K562 (cell line): ENCODE results near the gene LIMK1. TPM values are rescaled to one million over a fixed set of nuclear protein-coding genes. Genes with fewer than 3 reads are reported as not detected.

Source experiments
- ATAC-seq: fragments of 200-7000 bp; cut with Tn5 transposase; 3 replicates; pipeline ENCODE4 v1.9.1; 2020; ENCODE audit warnings: moderate library complexity
- BruUV-seq: library from RNA; stranded (reverse); fragments of 400-500 nt; replicated peaks from 2 replicates; lab custom pipeline; 2021; lab: Mats Ljungman, UMichigan
- CTCF ChIA-PET: fragments of 300-600 bp; formaldehyde crosslinking; extraction: SDS; loops from one replicate; lab custom pipeline; 2021; ENCODE audit warnings: low intra/inter-chr PET ratio; lab: Yijun Ruan, JAX
- POLR2A ChIA-PET: fragments of 300-600, 350-650 bp; sonication (Branson Sonifier 250); formaldehyde crosslinking; extraction: SDS; loops from one replicate; lab custom pipeline; 2021; ENCODE audit warnings: antibody characterized with exemption, inconsistent platforms; lab: Yijun Ruan, JAX
- DNase-seq, 4 experiments: peaks; one replicate each; pipeline versions ENCODE4 v3.0.0 to v3.0.0-alpha.2; 2011 to 2018; ENCODE audit warnings: low spot score in 3 of 4, mixed read lengths in 3 of 4; ENCODE audit errors: extremely low read depth in 1 of 4
- FAIRE-seq: peaks from 2 replicates; lab custom pipeline; 2011; peaks lifted over from hg19 to GRCh38; lab: Jason Lieb, UNC
- H2AFZ ChIP-seq: 2 replicates; pipeline ENCODE4 v1.6.0; 2011; ENCODE audit warnings: low read depth, low read length, control low read depth, inconsistent platforms
- H3K27ac ChIP-seq: fragments of 200-600 bp; 3 replicates; pipeline ENCODE4 v1.8.0; 2011; ENCODE audit warnings: low read depth, mild to moderate bottlenecking, control low read depth, inconsistent platforms, low read length, moderate library complexity, mixed read lengths; ENCODE audit errors: extremely low read depth
- H3K27me3 ChIP-seq, 2 experiments: fragments of 300-600 bp in 1 of 2; 2 replicates in 1 of 2; 3 replicates in 1 of 2; pipeline versions ENCODE4 v1.6.0 to v1.8.0; 2011; ENCODE audit warnings: inconsistent platforms in 2 of 2, low read length in 2 of 2, mild to moderate bottlenecking in 1 of 2, mixed read lengths in 1 of 2, moderate library complexity in 1 of 2; ENCODE audit not compliant: control insufficient read depth in 2 of 2, insufficient read depth in 2 of 2
- H3K36me3 ChIP-seq: fragments of 300-600 bp; 3 replicates; pipeline ENCODE4 v1.8.0; 2011; ENCODE audit warnings: mild to moderate bottlenecking, low read length, inconsistent platforms; ENCODE audit not compliant: control insufficient read depth, insufficient read depth
- H3K4me1 ChIP-seq, 2 experiments: fragments of 200-600 bp in 1 of 2; replicated peaks in 1 of 2; 2 replicates in 1 of 2; 3 replicates in 1 of 2; pipeline versions ENCODE4 v1.5.1 to v1.8.0; 2011; ENCODE audit warnings: inconsistent platforms in 2 of 2, low read length in 2 of 2, mild to moderate bottlenecking in 1 of 2, mixed read lengths in 1 of 2, moderate library complexity in 1 of 2; ENCODE audit not compliant: control insufficient read depth in 2 of 2, insufficient read depth in 2 of 2
- H3K4me2 ChIP-seq: 2 replicates; pipeline ENCODE4 v1.6.1; 2011; ENCODE audit warnings: low read length, control low read depth, inconsistent platforms, mixed read lengths; ENCODE audit not compliant: insufficient read depth
- H3K4me3 ChIP-seq: fragments of 200-600 bp; sonication (generic), shearing (Covaris generic); 2 replicates; pipeline ENCODE4 v1.5.1; 2016; ENCODE audit warnings: control low read depth, inconsistent platforms
- H3K79me2 ChIP-seq: fragments of 200-600 bp; 3 replicates; pipeline ENCODE4 v1.8.0; 2011; ENCODE audit warnings: low read length, inconsistent platforms; ENCODE audit not compliant: control insufficient read depth, insufficient read depth
- H3K9ac ChIP-seq, 2 experiments: 2 replicates each; pipeline versions ENCODE4 v1.6.0 to v1.6.1; 2011; ENCODE audit warnings: low read depth in 2 of 2, low read length in 2 of 2, control low read depth in 1 of 2, inconsistent platforms in 1 of 2, mild to moderate bottlenecking in 1 of 2, mixed read lengths in 1 of 2; ENCODE audit not compliant: insufficient read depth in 1 of 2
- H3K9me1 ChIP-seq: one replicate; pipeline ENCODE4 v1.6.0; 2011; ENCODE audit warnings: inconsistent platforms, mild to moderate bottlenecking, low read length, moderate library complexity; ENCODE audit not compliant: control insufficient read depth, insufficient read depth
- H3K9me3 ChIP-seq: replicated peaks from 2 replicates; pipeline ENCODE4 v1.5.1; 2011; ENCODE audit warnings: low read depth, low read length, inconsistent platforms; ENCODE audit not compliant: control insufficient read depth, insufficient read depth
- H4K20me1 ChIP-seq: replicated peaks from 2 replicates; pipeline ENCODE4 v1.6.1; 2011; ENCODE audit warnings: low read length, inconsistent platforms, mixed read lengths; ENCODE audit not compliant: control insufficient read depth, insufficient read depth
- HIVEP1 ChIP-seq: fragments of 250-450 bp; sonication (Bioruptor Pico); IDR thresholded peaks from 2 replicates; pipeline ENCODE4 v1.4.0; 2020; ENCODE audit warnings: mild to moderate bottlenecking
- MCM2 ChIP-seq: fragments of 450-650 bp; IDR thresholded peaks from 2 replicates; pipeline ENCODE4 v1.6.1; 2017; ENCODE audit warnings: low read depth, mild to moderate bottlenecking
- WGBS: fragments of 100-300 bp; shearing (Covaris generic); methylation state at CpG from one replicate; pipeline ENCODE4 v1.1.6; 2016; ENCODE audit warnings: low coverage, mixed read lengths; ENCODE audit not compliant: insufficient coverage; ENCODE audit errors: missing lambda C conversion rate; 5-methylcytosine and 5-hydroxymethylcytosine counted together
- in situ Hi-C: fragments of 300-500 bp; cut with MboI; formaldehyde crosslinking; loops from 4 replicates; pipeline ENCODE4 v1.15.0; 2018; ENCODE audit warnings: inconsistent platforms, mixed read lengths
- intact Hi-C: fragments of 100-400 bp; cut with micrococcal nuclease; formaldehyde crosslinking; loops from 2 replicates; pipeline ENCODE4 v1.14.2; 2022
- polyA plus RNA-seq, 8 experiments: library from polyadenylated mRNA; depleted of rRNA in 4 of 8; stranded (reverse) in 5 of 8; unstranded in 3 of 8; fragments of >200 nt; fragmentation: Nextera tagmentation in 2 of 8; fragmentation: Illumina TruSeq in 1 of 8; extraction: Ambion mirVana in 2 of 8; extraction: Trizol in 1 of 8; gene quantifications; 2 replicates each; pipeline versions ENCODE4 v1.2.1 to v1.2.3, GENCODE V29; 2011 to 2014; ENCODE audit warnings: inconsistent platforms in 1 of 8, missing spikeins in 1 of 8
- total RNA-seq, 7 experiments: library from RNA; depleted of rRNA in 6 of 7; stranded (reverse); fragments of >200 nt in 6 of 7; fragmentation: Illumina TruSeq in 2 of 7; extraction: Trizol in 2 of 7; gene quantifications; 2 replicates each; pipeline versions ENCODE4 v1.2.1 to v1.2.3, GENCODE V29; 2011 to 2021; ENCODE audit warnings: low replicate concordance in 1 of 7
- TF ChIP-seq, protein P1 (sequence below): fragments of 250-450 bp; sonication (Bioruptor Pico); IDR thresholded peaks from 2 replicates; pipeline ENCODE4 v1.5.0; 2022; ENCODE audit warnings: mild to moderate bottlenecking
- TF ChIP-seq, protein P2 (sequence below): sonication (generic); formaldehyde crosslinking; IDR thresholded peaks from 2 replicates; pipeline ENCODE4 v1.8.1; 2023; ENCODE audit warnings: missing genetic modification reagents, mild to moderate bottlenecking, borderline replicate concordance

LIMK1 gene
- total and polyA plus RNA-seq, 9 of the 15 experiments (the other 6 are each of a cell fraction or from before 2014, with no cell fraction given): 0.14 to 30.0 (median 15.9) TPM

DNA sequence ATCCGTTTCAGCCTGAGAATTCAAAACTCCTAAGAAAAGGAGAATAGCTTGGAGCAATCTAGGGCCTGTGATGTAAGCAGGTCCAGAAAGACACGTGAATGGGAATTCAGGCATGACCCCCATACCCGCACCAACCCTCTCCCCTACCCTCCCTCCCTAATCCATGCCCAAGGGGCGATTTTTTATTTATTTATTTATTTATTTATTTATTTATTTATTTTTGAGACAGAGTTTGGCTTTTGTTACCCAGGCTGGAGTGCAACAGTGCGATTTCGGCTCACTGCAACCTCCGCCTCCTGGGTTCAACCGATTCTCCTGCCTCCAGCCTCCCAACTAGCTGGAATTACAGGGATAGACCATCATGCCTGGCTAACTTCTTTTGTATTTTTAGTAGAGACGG, 74.0 kb downstream of the LIMK1 start:
- intact Hi-C loops (no loop called here), in situ Hi-C loops (no loop called here)
- Histone ChIP-seq H3K27ac (no peak overlapping the region), H3K4me3 (no peak overlapping the region), H3K79me2 (no peaks in the 10 kb centered on the region), H2AFZ (no peak overlapping the region), H3K36me3 (no peaks in the 10 kb centered on the region), H3K4me1 (peaks cover 7 to 13% of the 10 kb centered on the region in 2 experiments), H3K4me2 (no peak overlapping the region), H4K20me1 (no peaks in the 10 kb centered on the region), H3K27me3 (no peaks in the 10 kb centered on the region), H3K9ac (no peak overlapping the region), H3K9me1 (no peaks in the 10 kb centered on the region), H3K9me3 (no peaks in the 10 kb centered on the region)
- 82% methylated on average over 9 of the region's 9 CpGs for WGBS
- BruUV-seq: no TSS peak
- ChIA-PET POLR2A (interaction anchor here (0.6 to 1.1 kb wide), 3 partner anchors 9 to 24 kb away, joined by 3 read pairs; no protein-coding TSS in a partner anchor), CTCF (no interaction called here)
- DNase-seq (no peak), ATAC-seq (no peak), FAIRE-seq (no peak)
- TF ChIP-seq, protein P1, sequence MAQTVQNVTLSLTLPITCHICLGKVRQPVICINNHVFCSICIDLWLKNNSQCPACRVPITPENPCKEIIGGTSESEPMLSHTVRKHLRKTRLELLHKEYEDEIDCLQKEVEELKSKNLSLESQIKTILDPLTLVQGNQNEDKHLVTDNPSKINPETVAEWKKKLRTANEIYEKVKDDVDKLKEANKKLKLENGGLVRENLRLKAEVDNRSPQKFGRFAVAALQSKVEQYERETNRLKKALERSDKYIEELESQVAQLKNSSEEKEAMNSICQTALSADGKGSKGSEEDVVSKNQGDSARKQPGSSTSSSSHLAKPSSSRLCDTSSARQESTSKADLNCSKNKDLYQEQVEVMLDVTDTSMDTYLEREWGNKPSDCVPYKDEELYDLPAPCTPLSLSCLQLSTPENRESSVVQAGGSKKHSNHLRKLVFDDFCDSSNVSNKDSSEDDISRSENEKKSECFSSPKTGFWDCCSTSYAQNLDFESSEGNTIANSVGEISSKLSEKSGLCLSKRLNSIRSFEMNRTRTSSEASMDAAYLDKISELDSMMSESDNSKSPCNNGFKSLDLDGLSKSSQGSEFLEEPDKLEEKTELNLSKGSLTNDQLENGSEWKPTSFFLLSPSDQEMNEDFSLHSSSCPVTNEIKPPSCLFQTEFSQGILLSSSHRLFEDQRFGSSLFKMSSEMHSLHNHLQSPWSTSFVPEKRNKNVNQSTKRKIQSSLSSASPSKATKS (CRISPR knock-in tag): no peak
- TF ChIP-seq, protein P2, sequence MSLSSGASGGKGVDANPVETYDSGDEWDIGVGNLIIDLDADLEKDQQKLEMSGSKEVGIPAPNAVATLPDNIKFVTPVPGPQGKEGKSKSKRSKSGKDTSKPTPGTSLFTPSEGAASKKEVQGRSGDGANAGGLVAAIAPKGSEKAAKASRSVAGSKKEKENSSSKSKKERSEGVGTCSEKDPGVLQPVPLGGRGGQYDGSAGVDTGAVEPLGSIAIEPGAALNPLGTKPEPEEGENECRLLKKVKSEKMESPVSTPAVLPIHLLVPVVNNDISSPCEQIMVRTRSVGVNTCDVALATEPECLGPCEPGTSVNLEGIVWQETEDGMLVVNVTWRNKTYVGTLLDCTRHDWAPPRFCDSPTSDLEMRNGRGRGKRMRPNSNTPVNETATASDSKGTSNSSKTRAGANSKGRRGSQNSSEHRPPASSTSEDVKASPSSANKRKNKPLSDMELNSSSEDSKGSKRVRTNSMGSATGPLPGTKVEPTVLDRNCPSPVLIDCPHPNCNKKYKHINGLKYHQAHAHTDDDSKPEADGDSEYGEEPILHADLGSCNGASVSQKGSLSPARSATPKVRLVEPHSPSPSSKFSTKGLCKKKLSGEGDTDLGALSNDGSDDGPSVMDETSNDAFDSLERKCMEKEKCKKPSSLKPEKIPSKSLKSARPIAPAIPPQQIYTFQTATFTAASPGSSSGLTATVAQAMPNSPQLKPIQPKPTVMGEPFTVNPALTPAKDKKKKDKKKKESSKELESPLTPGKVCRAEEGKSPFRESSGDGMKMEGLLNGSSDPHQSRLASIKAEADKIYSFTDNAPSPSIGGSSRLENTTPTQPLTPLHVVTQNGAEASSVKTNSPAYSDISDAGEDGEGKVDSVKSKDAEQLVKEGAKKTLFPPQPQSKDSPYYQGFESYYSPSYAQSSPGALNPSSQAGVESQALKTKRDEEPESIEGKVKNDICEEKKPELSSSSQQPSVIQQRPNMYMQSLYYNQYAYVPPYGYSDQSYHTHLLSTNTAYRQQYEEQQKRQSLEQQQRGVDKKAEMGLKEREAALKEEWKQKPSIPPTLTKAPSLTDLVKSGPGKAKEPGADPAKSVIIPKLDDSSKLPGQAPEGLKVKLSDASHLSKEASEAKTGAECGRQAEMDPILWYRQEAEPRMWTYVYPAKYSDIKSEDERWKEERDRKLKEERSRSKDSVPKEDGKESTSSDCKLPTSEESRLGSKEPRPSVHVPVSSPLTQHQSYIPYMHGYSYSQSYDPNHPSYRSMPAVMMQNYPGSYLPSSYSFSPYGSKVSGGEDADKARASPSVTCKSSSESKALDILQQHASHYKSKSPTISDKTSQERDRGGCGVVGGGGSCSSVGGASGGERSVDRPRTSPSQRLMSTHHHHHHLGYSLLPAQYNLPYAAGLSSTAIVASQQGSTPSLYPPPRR (CRISPR knock-in tag): no peak
- TF ChIP-seq MCM2 (no peak), HIVEP1 (CRISPR knock-in tag) (no peak)
